ENCODE results near the gene TNFRSF18.
"Not testable (repeated sequence)": the region's sequence is repeated elsewhere in the genome, so short reads cannot be mapped to it uniquely, and the experiment has no call there.

The TNFRSF18 gene, protein sequence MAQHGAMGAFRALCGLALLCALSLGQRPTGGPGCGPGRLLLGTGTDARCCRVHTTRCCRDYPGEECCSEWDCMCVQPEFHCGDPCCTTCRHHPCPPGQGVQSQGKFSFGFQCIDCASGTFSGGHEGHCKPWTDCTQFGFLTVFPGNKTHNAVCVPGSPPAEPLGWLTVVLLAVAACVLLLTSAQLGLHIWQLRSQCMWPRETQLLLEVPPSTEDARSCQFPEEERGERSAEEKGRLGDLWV

DNA sequence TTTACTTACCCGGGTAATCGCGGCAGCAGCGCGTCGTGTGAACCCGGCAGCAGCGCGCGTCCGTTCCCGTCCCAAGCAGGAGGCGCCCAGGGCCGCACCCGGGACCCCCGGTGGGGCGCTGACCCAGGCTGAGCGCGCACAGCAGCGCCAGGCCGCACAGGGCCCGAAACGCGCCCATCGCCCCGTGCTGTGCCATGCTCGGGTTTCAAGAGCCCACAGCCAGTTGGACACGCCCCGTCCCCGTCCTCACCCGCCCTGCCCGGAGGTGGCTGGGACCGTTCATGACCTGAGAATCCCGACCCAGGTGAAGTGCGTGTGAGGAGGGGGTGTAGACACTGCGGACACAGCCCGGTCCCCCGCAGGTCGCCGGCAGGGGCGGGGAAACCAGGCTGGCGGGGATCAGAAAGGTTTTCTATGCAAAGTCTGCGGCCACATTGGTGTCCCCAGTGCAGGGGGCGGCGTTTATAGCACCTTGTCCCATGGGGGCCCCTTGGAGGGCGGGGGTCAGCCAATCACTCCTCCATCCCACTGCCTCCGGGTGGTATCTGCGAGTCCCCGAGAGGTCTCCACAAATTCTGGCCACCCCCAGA lies at the start of gene TNFRSF18:
Gene TNFRSF18, minus strand, starts transcription at position 217 of the 590 bp plus-strand sequence. Its CDS starts 21 bp downstream, at position 196.
- no peak for FAIRE-seq
- DNase-seq (ENCODE audit: low spot score), result no peak

DNA sequence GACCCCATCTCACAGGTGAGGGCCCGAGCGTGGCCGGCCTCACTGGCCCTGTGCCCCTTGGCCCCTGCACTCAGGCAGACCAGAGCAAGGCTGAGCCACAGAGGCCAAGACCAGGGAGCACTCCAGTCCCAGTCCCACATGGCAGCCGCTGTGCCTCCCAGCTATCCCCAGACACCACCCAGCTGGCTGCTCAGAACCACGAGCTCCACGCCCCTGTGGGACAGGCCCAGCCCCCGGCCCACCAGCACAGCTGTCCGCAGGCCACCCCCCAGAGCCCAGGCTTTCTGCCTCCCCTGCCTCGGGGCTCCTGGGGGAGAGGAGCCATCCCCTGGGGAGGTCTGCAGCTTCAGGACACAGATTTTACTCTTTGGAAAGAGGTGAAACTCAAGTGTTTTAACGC lies 49.2 kb upstream of the TNFRSF18 start:
- DNase-seq (ENCODE audit: low spot score), result no peak
- FAIRE-seq, result no peak

DNA sequence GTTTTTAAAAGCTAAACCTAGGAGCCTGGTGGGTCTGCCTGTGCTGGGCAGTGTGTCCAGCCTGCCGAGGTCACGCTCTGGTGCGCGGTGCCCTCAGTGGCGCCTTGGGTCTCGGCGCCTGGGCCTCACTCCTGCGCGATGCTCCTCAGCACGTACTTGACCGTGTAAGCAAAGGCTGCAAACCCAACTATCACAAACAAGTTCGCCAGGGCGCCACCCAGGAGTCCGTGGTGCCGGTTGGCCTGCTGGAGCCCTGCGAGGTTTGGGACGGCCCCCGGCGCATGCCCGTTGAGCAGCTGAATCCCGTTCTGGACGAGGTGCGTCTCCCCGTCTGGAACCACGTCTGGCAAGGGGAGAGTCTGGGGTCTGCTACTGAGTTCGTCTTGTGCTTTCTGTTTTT lies 48.7 kb upstream of the TNFRSF18 start:
- DNase-seq (ENCODE audit: low spot score), result no peak
- no peak for FAIRE-seq

DNA sequence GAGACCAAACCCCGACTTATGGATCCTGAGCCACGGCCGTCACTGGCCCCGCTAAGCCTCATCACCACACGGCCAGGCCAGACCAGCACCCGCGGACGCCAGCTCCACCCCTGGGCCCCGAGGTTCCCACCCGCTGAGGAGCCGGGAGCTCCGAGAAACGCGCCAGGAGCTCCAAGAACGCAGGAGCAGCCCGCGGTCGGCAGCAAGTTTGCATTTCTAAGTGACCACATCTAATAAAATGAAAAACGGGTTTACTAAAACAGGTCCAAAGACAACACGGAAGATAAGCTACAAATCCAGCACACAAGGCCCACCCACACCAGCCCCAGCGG lies 48.2 kb upstream of the TNFRSF18 start:
- DNase-seq (ENCODE audit: low spot score) (no peak), FAIRE-seq (no peak)

DNA sequence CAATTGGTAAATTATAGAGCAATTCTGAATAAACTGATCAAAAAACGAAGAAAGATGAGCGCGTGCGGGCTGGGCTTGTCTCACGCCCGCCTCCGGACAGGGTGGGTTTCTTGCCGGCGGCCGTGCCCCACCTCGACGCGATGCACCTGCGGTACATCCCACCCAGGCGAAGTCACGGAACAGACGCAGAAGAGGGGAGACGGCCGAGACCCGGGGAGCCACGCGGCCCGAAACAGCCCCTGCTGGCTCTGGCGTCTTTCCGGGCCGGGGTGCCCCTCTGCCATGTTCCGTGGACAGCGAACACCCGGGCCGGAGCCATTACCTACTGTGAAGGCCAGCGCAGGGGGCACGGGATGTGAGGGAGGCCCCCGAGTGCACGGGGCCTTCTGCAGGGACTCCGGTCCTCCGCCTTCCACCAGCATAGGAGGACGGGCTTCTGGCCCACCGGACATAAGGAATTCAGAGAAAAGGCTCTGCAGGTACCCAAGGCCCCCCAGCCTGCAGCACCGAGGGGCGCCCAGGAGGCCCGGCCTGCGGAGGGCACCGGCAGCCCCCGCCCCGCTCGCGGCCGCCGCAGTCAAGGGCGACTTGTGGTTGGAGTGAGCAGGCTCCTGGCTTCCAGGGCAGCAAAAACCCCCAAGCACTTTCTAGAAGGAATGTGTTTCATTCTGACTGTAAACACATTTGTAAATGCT lies 47.7 kb upstream of the TNFRSF18 start:
- DNase-seq (ENCODE audit: low spot score), result no peak
- FAIRE-seq, result no peak

DNA sequence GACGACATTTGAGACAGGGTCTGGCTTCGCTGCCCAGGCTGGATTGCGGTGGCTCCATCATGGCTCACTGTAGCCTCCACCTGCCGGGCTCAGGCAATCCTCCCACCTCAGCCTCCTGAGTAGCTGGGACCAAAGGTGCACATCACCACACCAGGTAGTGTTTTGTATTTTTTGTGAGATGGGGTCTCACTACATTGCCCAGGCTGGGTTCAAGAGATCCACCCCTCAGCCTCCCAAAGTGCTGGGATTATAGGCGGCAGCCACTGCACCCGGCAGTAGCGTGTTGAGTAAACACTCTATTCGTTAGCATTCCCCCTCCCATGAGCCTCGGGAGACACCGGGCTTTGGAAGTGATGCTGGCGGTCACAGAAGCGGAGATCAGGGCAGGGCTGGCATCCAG lies 46.9 kb upstream of the TNFRSF18 start:
- FAIRE-seq, result no peak
- DNase-seq (ENCODE audit: low spot score), result no peak

DNA sequence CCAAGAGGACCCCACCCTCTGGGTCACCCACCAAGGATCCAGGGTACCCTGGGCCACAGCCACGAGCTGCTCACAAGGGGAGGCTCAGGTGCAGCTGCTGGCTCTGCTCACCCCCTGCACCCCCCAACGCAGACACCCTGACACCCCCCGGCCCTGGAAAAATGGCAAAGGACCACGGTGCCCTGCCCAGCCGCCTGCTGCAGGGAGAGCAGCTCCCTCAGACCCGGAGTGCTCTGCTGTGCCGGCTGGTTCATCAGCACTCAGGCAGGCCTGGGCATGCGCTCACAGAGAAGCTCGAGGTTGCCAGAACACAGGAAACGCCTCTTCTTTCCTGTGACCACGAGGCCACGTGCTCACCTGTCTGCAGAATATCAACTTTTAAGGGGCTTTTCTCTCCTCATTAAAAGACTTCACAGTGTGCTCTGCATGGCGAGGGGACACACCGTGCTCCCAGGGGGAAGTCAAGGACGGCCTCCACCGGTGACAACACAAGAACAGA lies 44.4 kb upstream of the TNFRSF18 start:
- DNase-seq (ENCODE audit: low spot score) (no peak), FAIRE-seq (no peak)

DNA sequence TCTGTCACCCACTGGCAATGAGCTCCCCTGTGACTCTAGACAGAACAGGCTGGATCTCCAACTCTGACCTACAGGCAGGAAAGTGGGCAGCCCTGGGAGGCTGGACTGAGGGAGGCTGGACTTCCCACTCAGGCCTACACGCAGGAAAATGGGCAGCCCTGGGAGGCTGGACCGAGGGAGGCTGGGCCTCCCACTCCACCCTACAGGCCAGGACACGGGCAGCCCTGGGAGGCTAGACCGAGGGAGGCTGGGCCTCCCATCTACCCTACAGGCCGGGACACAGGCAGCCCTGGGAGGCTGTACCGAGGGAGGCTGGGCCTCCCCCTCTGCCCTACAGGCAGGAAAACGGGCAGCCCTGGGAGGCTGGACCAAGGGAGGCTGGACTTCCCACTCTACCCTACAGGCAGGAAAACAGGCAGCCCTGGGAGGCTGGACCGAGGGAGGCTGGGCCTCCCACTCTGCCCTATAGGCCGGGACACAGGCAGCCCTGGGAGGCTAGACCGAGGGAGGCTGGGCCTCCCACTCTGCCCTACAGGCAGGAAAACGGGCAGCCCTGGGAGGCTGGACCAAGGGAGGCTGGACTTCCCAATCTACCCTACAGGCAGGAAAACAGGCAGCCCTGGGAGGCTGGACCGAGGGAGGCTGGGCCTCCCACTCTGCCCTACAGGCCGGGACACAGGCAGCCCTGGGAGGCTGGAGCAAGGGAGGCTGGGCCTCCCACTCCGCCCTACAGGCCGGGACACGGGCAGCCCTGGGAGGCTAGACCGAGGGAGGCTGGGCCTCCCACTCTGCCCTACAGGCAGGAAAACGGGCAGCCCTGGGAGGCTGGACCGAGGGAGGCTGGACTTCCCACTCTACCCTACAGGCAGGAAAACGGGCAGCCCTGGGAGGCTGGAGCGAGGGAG lies 41.9 kb upstream of the TNFRSF18 start:
- FAIRE-seq; DNase-seq (ENCODE audit: low spot score): not testable (repeated sequence)

DNA sequence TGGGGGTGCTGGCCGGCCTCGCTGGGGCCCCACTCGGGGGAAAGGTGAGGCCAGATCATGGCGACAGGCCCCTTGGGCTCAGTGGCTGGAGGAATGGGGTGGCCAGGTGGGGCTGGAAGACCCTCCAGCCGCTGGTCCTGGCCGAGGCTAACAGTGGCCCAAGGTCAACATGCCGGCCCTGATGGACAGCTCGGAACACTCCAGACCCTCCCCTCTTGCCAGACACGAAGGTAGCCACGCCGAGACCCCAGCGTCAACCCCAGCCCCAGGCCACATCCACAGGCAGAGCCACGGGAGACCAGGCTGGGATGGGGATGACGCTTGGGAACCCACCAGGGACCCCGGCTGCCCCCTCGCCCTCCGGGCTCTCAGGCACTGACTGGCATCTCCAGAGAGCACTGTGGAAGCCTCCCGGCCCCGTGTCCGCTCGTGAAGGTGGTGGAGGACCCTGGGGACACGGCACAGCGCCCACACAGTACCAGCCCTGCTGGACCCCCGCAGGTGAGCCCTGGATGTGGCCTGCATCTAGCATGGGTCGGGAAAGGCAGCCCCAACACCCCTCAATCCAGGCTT lies 41.0 kb upstream of the TNFRSF18 start:
- DNase-seq (ENCODE audit: low spot score), result no peak
- no peak for FAIRE-seq

DNA sequence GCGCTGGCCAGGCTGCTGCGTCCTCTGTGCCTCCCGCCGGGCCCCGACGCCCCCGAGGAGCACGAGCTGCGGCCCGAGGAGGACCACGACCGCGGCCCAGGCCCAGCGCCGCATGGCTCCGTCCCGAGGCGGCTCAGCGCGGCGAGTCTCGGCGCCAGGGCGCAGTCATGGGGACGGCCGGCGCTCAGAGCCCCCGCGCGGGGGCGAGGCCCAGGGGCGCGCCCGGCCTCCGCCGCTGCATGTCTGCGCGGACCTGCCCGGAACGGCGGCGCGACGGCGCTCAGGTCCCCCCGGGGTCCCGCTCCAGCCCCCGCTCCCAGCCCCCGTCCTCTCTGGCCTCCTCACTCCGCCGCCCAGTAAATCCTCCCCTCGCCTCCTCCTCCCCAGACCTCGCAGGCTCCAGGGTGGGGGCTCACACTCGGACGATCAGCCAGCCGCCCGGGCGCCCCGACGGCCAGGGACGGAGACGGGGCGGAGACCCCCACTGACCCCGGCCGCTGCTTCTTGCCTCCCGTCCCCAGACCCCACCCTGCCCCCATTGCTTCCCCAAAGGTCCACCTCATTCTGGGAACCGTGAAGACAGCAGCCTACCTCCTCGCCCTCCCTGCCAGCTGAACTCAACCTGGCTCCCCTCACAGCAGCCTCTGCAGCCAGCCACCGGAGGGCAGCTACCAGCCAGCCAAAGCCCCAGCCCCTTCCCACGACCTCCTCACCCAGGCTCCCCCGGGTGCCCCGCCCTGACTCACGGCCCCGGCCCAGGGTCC lies 40.4 kb upstream of the TNFRSF18 start, which contains the start of gene C1QTNF12:
Gene C1QTNF12, minus strand, starts transcription at position 146 of the 764 bp plus-strand sequence. Its CDS starts 32 bp downstream, at position 114.
- no peak for FAIRE-seq
- DNase-seq (ENCODE audit: low spot score), result no peak

DNA sequence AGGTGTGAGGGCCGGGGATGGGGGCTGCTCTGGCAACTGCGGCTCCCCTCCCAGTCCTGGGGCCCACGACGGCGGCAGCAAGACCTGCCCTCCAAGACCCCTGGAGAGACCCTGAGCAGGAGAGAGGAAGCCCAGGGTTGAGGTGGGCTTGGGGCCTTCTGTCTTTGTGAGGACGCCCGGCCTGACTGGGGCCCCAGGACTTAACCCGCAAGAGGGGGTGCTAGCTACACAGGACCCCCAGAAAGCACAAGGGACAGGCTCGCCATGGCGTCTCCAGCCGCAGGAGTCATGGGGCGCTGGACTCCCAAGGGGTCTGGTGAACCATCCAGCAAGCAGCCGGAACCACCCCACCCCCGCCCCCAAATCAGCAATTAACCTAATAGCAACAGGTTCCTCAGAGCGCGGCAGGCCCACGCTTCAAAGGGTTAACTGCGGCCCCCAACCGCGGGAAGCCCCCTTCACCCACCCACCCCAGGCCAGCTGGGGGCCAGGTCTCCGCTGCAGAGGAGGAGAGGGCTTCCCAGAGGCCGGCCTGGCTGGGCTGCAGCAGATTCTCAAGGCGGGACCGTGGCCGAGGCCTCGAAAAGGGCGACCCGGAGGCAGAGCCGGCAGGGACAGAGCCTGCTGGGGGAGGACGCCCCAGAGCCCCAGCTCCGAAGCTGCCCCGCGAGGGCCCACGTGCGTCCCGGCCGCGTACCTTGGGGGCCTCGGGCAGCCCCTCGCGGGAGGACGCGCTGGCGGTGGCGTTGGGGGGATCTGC lies 39.6 kb upstream of the TNFRSF18 start:
- FAIRE-seq, result no peak

DNA sequence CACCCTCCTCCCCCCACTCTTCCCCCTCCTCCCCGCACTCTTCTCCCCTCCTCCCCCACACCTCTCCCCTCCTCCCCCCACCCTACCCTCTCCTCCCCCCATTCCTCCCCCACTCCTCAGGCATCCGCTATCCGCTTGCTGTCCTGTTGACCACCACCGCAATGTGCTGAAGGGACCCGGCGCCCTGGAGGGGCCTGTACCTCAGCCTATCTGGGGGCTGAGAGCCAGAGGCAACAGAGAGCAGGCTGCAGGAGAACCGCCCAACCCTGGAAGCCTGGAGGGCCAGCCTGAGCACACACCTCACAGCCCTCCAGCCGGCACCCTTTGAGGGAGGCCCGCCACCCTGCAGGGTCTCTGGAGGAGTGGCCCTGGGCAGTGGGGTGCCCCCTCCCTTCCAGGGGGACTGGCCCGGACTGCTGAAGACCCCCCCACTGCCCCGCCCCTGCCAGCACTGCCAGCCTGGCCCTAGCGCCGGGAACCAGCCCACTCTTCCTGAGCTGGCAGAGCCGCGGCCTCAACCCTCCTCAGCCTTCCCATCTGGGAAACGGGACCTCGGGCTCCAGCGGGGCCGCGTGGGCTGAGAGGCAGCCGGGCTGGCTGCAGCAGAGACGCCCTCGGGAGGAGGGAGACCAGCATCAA lies 38.9 kb upstream of the TNFRSF18 start:
- DNase-seq (ENCODE audit: low spot score) (no peak), FAIRE-seq (no peak)

More for the DNA sequence above, 39.6 kb upstream of the TNFRSF18 start:
- no peak for DNase-seq (ENCODE audit: low spot score)

DNA sequence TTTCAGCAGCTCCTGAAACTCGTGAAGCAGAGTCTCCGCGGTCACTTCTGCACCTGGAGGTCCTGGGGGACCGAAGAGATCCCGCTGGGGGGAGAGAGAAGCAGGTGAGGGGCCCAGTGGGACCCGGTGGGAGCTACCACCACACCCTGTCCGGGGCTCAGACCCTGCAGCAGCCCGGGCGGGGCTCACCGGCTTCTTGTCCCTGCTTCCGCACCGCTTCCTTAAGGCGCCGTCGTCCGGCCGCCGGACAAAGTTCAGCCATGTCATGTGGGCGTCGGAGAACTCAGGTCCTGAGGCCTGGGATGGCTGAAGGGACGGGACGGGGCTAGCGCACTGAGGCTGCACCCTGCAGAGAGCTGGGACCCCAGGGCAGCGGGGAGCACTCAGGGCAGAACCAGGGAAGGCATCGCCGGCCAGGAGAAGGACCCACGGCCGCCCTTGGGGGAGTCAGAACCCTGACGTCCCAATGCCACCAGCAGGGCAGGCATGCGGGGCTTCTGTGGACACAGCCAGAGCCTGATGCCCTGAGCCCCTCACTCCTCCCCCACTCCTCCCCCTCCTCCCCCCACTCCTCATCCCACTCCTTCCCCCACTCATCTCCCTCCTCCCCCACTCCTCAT lies 37.9 kb upstream of the TNFRSF18 start:
- FAIRE-seq, result no peak

DNA sequence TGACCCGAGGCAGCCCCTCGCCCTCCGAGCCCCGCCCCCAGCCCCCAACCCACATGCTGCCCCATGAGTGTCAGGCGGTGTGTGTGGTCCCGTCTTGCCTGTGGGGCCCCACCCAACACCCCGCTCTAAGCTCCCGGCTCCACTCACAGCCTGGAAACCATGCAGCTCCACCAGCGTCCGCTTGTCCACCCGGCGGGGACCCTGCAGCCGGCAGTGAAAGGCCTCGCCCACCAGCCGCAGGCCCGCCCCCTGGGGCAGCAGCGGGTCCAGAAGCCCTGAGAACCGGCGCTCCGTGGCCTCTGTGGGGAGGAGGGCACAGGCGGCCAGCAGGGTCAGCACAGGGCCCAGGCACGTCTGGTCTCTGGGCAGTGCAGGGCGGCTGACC lies 37.4 kb upstream of the TNFRSF18 start:
- DNase-seq (ENCODE audit: low spot score) (no peak), FAIRE-seq (no peak)

More for the DNA sequence above, 37.9 kb upstream of the TNFRSF18 start:
- no peak for DNase-seq (ENCODE audit: low spot score)

DNA sequence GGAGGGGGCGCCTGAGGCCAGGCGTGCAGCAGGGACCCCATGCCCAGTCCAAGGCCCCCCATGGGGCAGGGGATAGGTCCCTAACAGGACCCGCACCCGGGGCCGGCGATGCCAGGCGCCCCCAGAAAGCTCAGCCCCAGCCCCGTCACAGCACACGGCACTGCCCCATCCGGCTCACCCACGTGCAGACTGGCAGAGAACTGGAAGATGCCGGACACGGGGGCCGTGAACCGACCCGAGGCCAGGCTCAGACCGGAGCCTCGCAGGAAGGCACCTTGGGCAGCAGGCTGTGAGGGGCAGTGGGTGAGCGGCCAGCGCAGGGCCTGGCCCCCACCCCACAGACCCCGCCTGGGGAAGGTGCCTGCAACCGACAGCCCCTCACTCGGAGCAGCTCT lies 36.9 kb upstream of the TNFRSF18 start:
- DNase-seq (ENCODE audit: low spot score) (no peak), FAIRE-seq (no peak)

DNA sequence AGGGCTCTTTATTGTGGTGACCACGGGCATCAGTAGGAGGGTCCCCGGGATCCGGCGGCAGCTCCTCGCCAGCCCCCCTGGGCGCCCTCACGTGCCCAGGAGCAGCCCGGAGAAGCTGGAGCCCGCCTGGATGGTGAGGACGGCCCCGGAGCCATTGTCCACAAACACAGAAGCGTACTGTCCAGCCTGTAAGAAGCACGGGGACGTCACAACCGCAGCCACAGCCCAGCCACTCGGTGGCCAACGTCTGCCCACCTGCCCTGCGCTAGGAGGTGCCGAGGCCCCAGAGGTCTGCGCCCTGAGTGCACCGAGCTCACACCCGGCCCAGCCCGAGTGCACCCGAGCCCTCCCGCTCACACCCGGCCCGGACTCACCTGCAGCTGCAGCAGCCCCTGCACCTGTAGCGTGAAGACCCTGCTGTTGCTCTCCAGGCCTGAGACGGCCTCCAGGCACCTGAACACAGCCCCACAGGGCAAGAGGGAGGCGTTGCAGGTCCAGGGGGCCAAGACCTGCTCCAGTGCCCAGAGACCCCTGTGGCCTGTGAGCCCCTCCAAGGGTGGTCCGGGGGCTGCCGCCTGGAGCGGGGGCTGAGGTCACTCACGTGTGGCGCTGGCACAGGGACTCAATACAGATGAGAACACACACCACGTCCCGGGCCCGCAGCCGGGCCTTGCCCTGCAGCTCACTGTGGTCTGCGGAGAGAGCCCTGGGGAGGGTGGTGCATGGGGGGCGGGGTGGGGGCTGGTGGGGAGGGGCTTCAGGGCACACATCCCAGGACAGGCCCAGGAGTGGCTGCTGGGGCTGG lies 36.3 kb upstream of the TNFRSF18 start:
- DNase-seq (ENCODE audit: low spot score), result no peak
- no peak for FAIRE-seq

DNA sequence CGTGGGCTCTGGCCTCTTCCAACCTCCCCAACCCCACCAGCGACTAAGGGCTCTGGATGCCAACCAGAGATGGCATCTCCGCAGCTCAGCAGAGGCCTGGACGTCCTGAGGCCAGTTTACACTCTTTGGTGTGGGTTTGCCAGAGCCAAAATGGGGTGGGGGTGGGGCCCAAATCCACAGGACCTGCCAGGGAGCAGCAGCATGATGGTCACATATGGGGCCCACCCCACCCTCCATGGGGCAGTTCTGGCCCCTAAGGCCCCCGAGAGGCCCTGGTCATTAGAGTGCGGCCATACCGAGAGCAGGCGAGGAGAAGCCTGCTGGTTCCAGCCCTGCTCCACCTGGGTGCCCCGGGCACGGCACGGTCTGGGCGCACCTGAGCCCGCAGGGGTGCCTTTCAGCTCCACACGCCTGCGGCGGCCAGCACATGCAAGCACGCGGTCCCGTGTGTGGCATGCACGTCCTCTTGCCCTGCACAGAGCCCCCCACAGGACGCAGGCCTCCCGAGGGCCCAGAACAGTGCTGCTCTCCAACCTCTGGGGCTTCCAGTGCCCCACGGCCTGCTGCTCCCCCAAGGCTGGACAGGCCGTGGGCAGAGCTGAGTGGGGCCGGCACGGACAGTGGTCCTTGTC lies 35.3 kb upstream of the TNFRSF18 start:
- FAIRE-seq (no peak), DNase-seq (ENCODE audit: low spot score) (no peak)
